ENCODE measurements around the gene ACP2. TPM values are rescaled to one million over a fixed set of nuclear protein-coding genes. Genes with fewer than 3 reads are reported as not detected.

Gene ACP2
- total RNA-seq, 2 experiments from 2014 or later: 16.8 to 17.2 TPM

GRCh38 chr11:47242596-47243192, 5.9 kb downstream of the ACP2 start:
- intact Hi-C loops (cut with DNase I, micrococcal nuclease): loop anchor here in 1 of 2 experiments (10.0 kb wide), 1 partner anchor 342 kb away; the partner anchor contains the start of gene FAM180B
- DNase-seq (no peak), ATAC-seq (ENCODE audit: poor library complexity) (no peak)
- H3K27me3 ChIP-seq (ENCODE audit: control insufficient read depth in 1 of 2, insufficient read depth in 2 of 2, low read length in 2 of 2): no peaks in the 10 kb centered on the region
- POLR2A ChIA-PET: interaction anchor here (0.7 to 3.9 kb wide), 2 partner anchors 27 to 28 kb away, joined by 3 to 17 read pairs; partner anchors contain the start of genes DDB2 and MADD
- CTCF ChIA-PET: no interaction called here
- Mint-ChIP-seq H3K9me3 (no peaks in the 10 kb centered on the region), H3K36me3 (ENCODE audit: low read depth) (peaks cover 74% of the 10 kb centered on the region), H3K4me1 (ENCODE audit: low read depth) (peaks cover 10% of the 10 kb centered on the region), H3K27me3 (no peaks in the 10 kb centered on the region), H3K27ac (peak overlapping the region; percentile 11), H3K4me3 (no peak overlapping the region)
- peaks cover 80% of the 10 kb centered on the region for H3K36me3 ChIP-seq (ENCODE audit: insufficient read depth, low read length)
- no peaks in the 10 kb centered on the region for H3K9me3 ChIP-seq (ENCODE audit: control insufficient read depth in 1 of 2, insufficient read depth in 1 of 2, low read length in 2 of 2)
- H3K4me3 ChIP-seq (ENCODE audit: low read length): no peak overlapping the region
- no peak overlapping the region for H3K27ac ChIP-seq (ENCODE audit: low read depth in 1 of 2, low read length in 2 of 2)
- H3K4me1 ChIP-seq (ENCODE audit: insufficient read depth, low read length): peaks cover 9% of the 10 kb centered on the region
- TF ChIP-seq CTCF (IDR thresholded peaks at IDR 0.05): no peak

- Histone ChIP-seq H3K27me3 (ENCODE audit: control insufficient read depth in 1 of 2, insufficient read depth in 2 of 2, low read length in 2 of 2) (no peaks in the 10 kb centered on the region), H3K9me3 (ENCODE audit: control insufficient read depth in 1 of 2, insufficient read depth in 1 of 2, low read length in 2 of 2) (no peaks in the 10 kb centered on the region), H3K27ac (ENCODE audit: low read depth in 1 of 2, low read length in 2 of 2) (no peak overlapping the region), H3K36me3 (ENCODE audit: insufficient read depth, low read length) (peaks cover 76% of the 10 kb centered on the region), H3K4me3 (ENCODE audit: low read length) (no peak overlapping the region), H3K4me1 (ENCODE audit: insufficient read depth, low read length) (peaks cover 1% of the 10 kb centered on the region)
- peak overlapping the region; percentile 11 for H3K27ac Mint-ChIP-seq
- peaks cover 6% of the 10 kb centered on the region for H3K4me1 Mint-ChIP-seq (ENCODE audit: low read depth)
- H3K9me3 Mint-ChIP-seq: no peaks in the 10 kb centered on the region
- H3K27me3 Mint-ChIP-seq: no peaks in the 10 kb centered on the region
- intact Hi-C loops (cut with DNase I, micrococcal nuclease): loop anchor here in 1 of 2 experiments (10.0 kb wide), 1 partner anchor 343 kb away; the partner anchor contains the start of gene FAM180B
- ChIA-PET POLR2A (interaction anchor here (0.7 to 3.9 kb wide), 3 partner anchors 23 to 28 kb away, joined by 3 to 17 read pairs (median 4); partner anchors contain the start of genes DDB2 and MADD), CTCF (no interaction called here)
- no peak overlapping the region for H3K4me3 Mint-ChIP-seq
- peaks cover 79% of the 10 kb centered on the region for H3K36me3 Mint-ChIP-seq (ENCODE audit: low read depth)
- no peak for TF ChIP-seq CTCF (IDR thresholded peaks at IDR 0.05)
- DNase-seq (no peak), ATAC-seq (ENCODE audit: poor library complexity) (no peak)
Measured at GRCh38 chr11:47241841-47242301, 6.7 kb downstream of the ACP2 start.

- Histone ChIP-seq H3K9me3 (ENCODE audit: control insufficient read depth in 1 of 2, insufficient read depth in 1 of 2, low read length in 2 of 2) (no peaks in the 10 kb centered on the region), H3K4me1 (ENCODE audit: insufficient read depth, low read length) (peaks cover 12% of the 10 kb centered on the region), H3K27ac (ENCODE audit: low read depth in 1 of 2, low read length in 2 of 2) (no peak overlapping the region), H3K4me3 (ENCODE audit: low read length) (no peak overlapping the region), H3K36me3 (ENCODE audit: insufficient read depth, low read length) (peaks cover 63% of the 10 kb centered on the region), H3K27me3 (ENCODE audit: control insufficient read depth in 1 of 2, insufficient read depth in 2 of 2, low read length in 2 of 2) (no peaks in the 10 kb centered on the region)
- Mint-ChIP-seq H3K4me1 (ENCODE audit: low read depth) (peaks cover 13% of the 10 kb centered on the region), H3K36me3 (ENCODE audit: low read depth) (peaks cover 80% of the 10 kb centered on the region), H3K27me3 (no peaks in the 10 kb centered on the region), H3K4me3 (no peak overlapping the region), H3K27ac (no peak overlapping the region), H3K9me3 (no peaks in the 10 kb centered on the region)
- TF ChIP-seq CTCF (IDR thresholded peaks at IDR 0.05): no peak
- ChIA-PET POLR2A (no interaction called here), CTCF (no interaction called here)
- intact Hi-C loops (cut with DNase I, micrococcal nuclease): loop anchor here in 1 of 2 experiments (10.0 kb wide), 1 partner anchor 345 kb away; the partner anchor contains the start of gene FAM180B
- DNase-seq (no peak), ATAC-seq (ENCODE audit: poor library complexity) (no peak)
Measured at GRCh38 chr11:47239852-47240251, 8.8 kb downstream of the ACP2 start.
